Spinal cord (tissue), 10 donors: Measurements from ENCODE around the gene RNF14. TPM values are rescaled to one million over a fixed set of nuclear protein-coding genes. Genes with fewer than 3 reads are reported as not detected.

ENCODE experiments used
- DNase-seq, 6 donors: peaks; one replicate each; pipeline versions ENCODE4 v3.0.0 to v3.0.0-alpha.2; 2013 to 2015; ENCODE audit warnings: low spot score in 6 of 6, low read depth in 4 of 6
- H3K27ac ChIP-seq: one replicate; pipeline ENCODE4 v1.5.1; 2013; ENCODE audit warnings: low read depth, low read length, control low read depth
- H3K27me3 ChIP-seq: one replicate; pipeline ENCODE4 v1.6.1; 2013; ENCODE audit warnings: low read length; ENCODE audit not compliant: control insufficient read depth, insufficient read depth
- H3K36me3 ChIP-seq: one replicate; pipeline ENCODE4 v1.6.1; 2013; ENCODE audit warnings: low read length; ENCODE audit not compliant: control insufficient read depth, insufficient read depth
- H3K4me1 ChIP-seq: one replicate; pipeline ENCODE4 v1.6.1; 2013; ENCODE audit warnings: low read length; ENCODE audit not compliant: control insufficient read depth, insufficient read depth
- H3K4me3 ChIP-seq: one replicate; pipeline ENCODE4 v1.5.1; 2013; ENCODE audit warnings: low read depth, low read length, control low read depth
- H3K9me3 ChIP-seq: one replicate; pipeline ENCODE4 v1.6.1; 2013; ENCODE audit warnings: low read length; ENCODE audit not compliant: control insufficient read depth, insufficient read depth
- WGBS: methylation state at CpG from one replicate; pipeline ENCODE4 v1.1.5; 2013; ENCODE audit warnings: missing lambda C conversion rate; ENCODE audit not compliant: insufficient coverage; 5-methylcytosine and 5-hydroxymethylcytosine counted together
- polyA plus RNA-seq, 2 donors: library from polyadenylated mRNA; unstranded; fragments of 120-200 nt; gene quantifications; one replicate each; pipeline ENCODE4 v1.2.1, GENCODE V29; 2013; ENCODE audit not compliant: insufficient read length in 2 of 2
- total RNA-seq, 2 donors: library from RNA; depleted of rRNA in 1 of 2; stranded (reverse); fragments of 120-200 nt in 1 of 2; fragments of >200 nt in 1 of 2; gene quantifications; one replicate each; pipeline versions ENCODE4 v1.2.3 to v1.2.4, GENCODE V29; 2013 to 2014
- donor health status: healthy.

Gene RNF14
- total and polyA plus RNA-seq, 4 donors = 57.4 to 96.9 (median 73.9) TPM

GRCh38 chr5:141994511-141995136 lies 25.7 kb downstream of the RNF14 start:
- WGBS = 65% methylated on average over 3 of the region's 4 CpGs
- peaks cover 21% of the 10 kb centered on the region for H3K36me3 ChIP-seq
- H3K9me3 ChIP-seq = no peaks in the 10 kb centered on the region
- H3K27ac ChIP-seq = no peak overlapping the region
- H3K4me3 ChIP-seq = no peak overlapping the region
- no peaks in the 10 kb centered on the region for H3K27me3 ChIP-seq
- H3K4me1 ChIP-seq = no peaks in the 10 kb centered on the region
- no peak for DNase-seq

GRCh38 chr5:141995656-141996055 lies 26.8 kb downstream of the RNF14 start:
- H3K4me3 ChIP-seq = no peak overlapping the region
- H3K27ac ChIP-seq = no peak overlapping the region
- H3K36me3 ChIP-seq = peaks cover 17% of the 10 kb centered on the region
- no peaks in the 10 kb centered on the region for H3K4me1 ChIP-seq
- DNase-seq = no peak
- no peaks in the 10 kb centered on the region for H3K9me3 ChIP-seq
- H3K27me3 ChIP-seq = no peaks in the 10 kb centered on the region
- no CpG with 5 or more reads among the region's 3 CpGs for WGBS

GRCh38 chr5:141997358-141997960 lies 28.6 kb downstream of the RNF14 start:
- WGBS = 69% methylated on average over 6 of the region's 6 CpGs
- H3K36me3 ChIP-seq = peaks cover 17% of the 10 kb centered on the region
- no peak overlapping the region for H3K27ac ChIP-seq
- DNase-seq = no peak
- H3K27me3 ChIP-seq = no peaks in the 10 kb centered on the region
- no peaks in the 10 kb centered on the region for H3K9me3 ChIP-seq
- no peak overlapping the region for H3K4me3 ChIP-seq
- no peaks in the 10 kb centered on the region for H3K4me1 ChIP-seq

GRCh38 chr5:142000173-142000572 lies 31.3 kb downstream of the RNF14 start:
- no peak for DNase-seq
- Histone ChIP-seq H3K36me3 (peaks cover 21% of the 10 kb centered on the region), H3K4me3 (no peak overlapping the region), H3K27ac (no peak overlapping the region), H3K9me3 (no peaks in the 10 kb centered on the region), H3K4me1 (no peaks in the 10 kb centered on the region), H3K27me3 (no peaks in the 10 kb centered on the region)
- WGBS = 71% methylated on average over 1 of the region's 1 CpG

GRCh38 chr5:142000704-142001484 lies 32.0 kb downstream of the RNF14 start:
- Histone ChIP-seq H3K27me3 (no peaks in the 10 kb centered on the region), H3K27ac (no peak overlapping the region), H3K9me3 (no peaks in the 10 kb centered on the region), H3K36me3 (peaks cover 26% of the 10 kb centered on the region), H3K4me3 (no peak overlapping the region), H3K4me1 (no peaks in the 10 kb centered on the region)
- peak in 3 of 6 donors; percentile 4 to 36 (median 35) for DNase-seq
- WGBS = 63% methylated on average over 2 of the region's 6 CpGs

- WGBS = 94% methylated on average over 2 of the region's 2 CpGs
- H3K4me1 ChIP-seq = no peaks in the 10 kb centered on the region
- H3K9me3 ChIP-seq = no peaks in the 10 kb centered on the region
- no peak overlapping the region for H3K4me3 ChIP-seq
- no peak overlapping the region for H3K27ac ChIP-seq
- no peaks in the 10 kb centered on the region for H3K27me3 ChIP-seq
- no peak for DNase-seq
- H3K36me3 ChIP-seq = peaks cover 32% of the 10 kb centered on the region
Measured at GRCh38 chr5:142003266-142003800, 34.4 kb downstream of the RNF14 start.

- Histone ChIP-seq H3K9me3 (no peaks in the 10 kb centered on the region), H3K36me3 (peaks cover 31% of the 10 kb centered on the region), H3K27ac (no peak overlapping the region), H3K4me3 (no peak overlapping the region), H3K27me3 (no peaks in the 10 kb centered on the region), H3K4me1 (peaks cover 1% of the 10 kb centered on the region)
- WGBS = 64% methylated on average over 1 of the region's 3 CpGs
- DNase-seq = no peak
Measured at GRCh38 chr5:142006363-142007236, 37.7 kb downstream of the RNF14 start.

- Histone ChIP-seq H3K9me3 (no peaks in the 10 kb centered on the region), H3K4me3 (no peak overlapping the region), H3K27me3 (no peaks in the 10 kb centered on the region), H3K36me3 (peaks cover 31% of the 10 kb centered on the region), H3K4me1 (peaks cover 7% of the 10 kb centered on the region), H3K27ac (no peak overlapping the region)
- no CpG with 5 or more reads among the region's 1 CpG for WGBS
- DNase-seq = no peak
Measured at GRCh38 chr5:142007237-142007544, 38.3 kb downstream of the RNF14 start.

- H3K27me3 ChIP-seq = no peaks in the 10 kb centered on the region
- H3K9me3 ChIP-seq = no peaks in the 10 kb centered on the region
- no peak overlapping the region for H3K27ac ChIP-seq
- no peak overlapping the region for H3K4me3 ChIP-seq
- peaks cover 15% of the 10 kb centered on the region for H3K4me1 ChIP-seq
- no peak for DNase-seq
- peaks cover 23% of the 10 kb centered on the region for H3K36me3 ChIP-seq
Measured at GRCh38 chr5:142008813-142009212, 39.9 kb downstream of the RNF14 start.
